H1 (cell line): ENCODE results near the gene MPST. TPM values are rescaled to one million over a fixed set of nuclear protein-coding genes. Genes with fewer than 3 reads are reported as not detected.

Experiments
- CTCF ChIA-PET: fragments of 300-600 bp; sonication (Branson Sonifier 250); formaldehyde crosslinking; loops from one replicate; lab custom pipeline; 2021; ENCODE audit not compliant: partially characterized antibody; lab: Charles Lee
- POLR2A ChIA-PET: fragments of 300-600 bp; sonication (Branson Sonifier 250); formaldehyde crosslinking; loops from one replicate; lab custom pipeline; 2021; ENCODE audit warnings: inconsistent platforms; ENCODE audit not compliant: partially characterized antibody; lab: Charles Lee
- DNase-seq, 2 experiments: peaks; one replicate each; pipeline versions ENCODE4 v3.0.0 to v3.0.0-alpha.2; 2010 to 2022; ENCODE audit warnings: low spot score in 2 of 2, low read depth in 1 of 2, mixed read lengths in 1 of 2
- FAIRE-seq: peaks from 2 replicates; lab custom pipeline; 2011; peaks lifted over from hg19 to GRCh38; lab: Jason Lieb, UNC
- H2AFZ ChIP-seq: 2 replicates; pipeline ENCODE4 v1.8.1; 2012; ENCODE audit warnings: low read length, inconsistent platforms
- H2AK5ac ChIP-seq: 2 replicates; pipeline ENCODE4 v1.6.1; 2013; ENCODE audit warnings: low read depth, low read length
- H2BK120ac ChIP-seq: replicated peaks from 2 replicates; pipeline ENCODE3; 2013; ENCODE audit warnings: low read depth, low read length, inconsistent platforms
- H2BK12ac ChIP-seq: 2 replicates; pipeline ENCODE4 v1.6.1; 2013; ENCODE audit warnings: low read depth, low read length
- H2BK15ac ChIP-seq: 2 replicates; pipeline ENCODE4 v1.6.1; 2013; ENCODE audit warnings: low read length
- H2BK20ac ChIP-seq: 2 replicates; pipeline ENCODE4 v1.6.1; 2013; ENCODE audit warnings: low read length
- H2BK5ac ChIP-seq: 2 replicates; pipeline ENCODE4 v1.6.1; 2013; ENCODE audit warnings: low read depth, low read length
- H3K14ac ChIP-seq: 2 replicates; pipeline ENCODE4 v1.6.1; 2013; ENCODE audit warnings: inconsistent platforms; ENCODE audit not compliant: insufficient read length
- H3K18ac ChIP-seq: 2 replicates; pipeline ENCODE4 v1.6.1; 2013; ENCODE audit warnings: low read length; ENCODE audit errors: extremely low read depth
- H3K23ac ChIP-seq: 2 replicates; pipeline ENCODE4 v1.6.1; 2013; ENCODE audit warnings: inconsistent platforms; ENCODE audit not compliant: insufficient read length
- H3K23me2 ChIP-seq: 2 replicates; pipeline ENCODE4 v1.6.1; 2013; ENCODE audit warnings: low read depth, low read length
- H3K27ac ChIP-seq: 2 replicates; pipeline ENCODE4 v1.6.1; 2011; ENCODE audit warnings: low read depth, low read length, inconsistent platforms
- H3K27me3 ChIP-seq, 4 experiments: replicated peaks in 1 of 4; 1 replicate in 1 of 4; 2 replicates in 3 of 4; pipeline versions ENCODE4 v1.6.1 to v1.8.1; 2011 to 2013; ENCODE audit warnings: low read length in 3 of 4, mild to moderate bottlenecking in 3 of 4, inconsistent platforms in 2 of 4, mixed read lengths in 2 of 4, moderate library complexity in 1 of 4; ENCODE audit not compliant: control insufficient read depth in 3 of 4, insufficient read depth in 3 of 4; ENCODE audit errors: extremely low read depth in 1 of 4
- H3K36me3 ChIP-seq, 4 experiments: 2 replicates each; pipeline versions ENCODE4 v1.6.1 to v1.8.1; 2011 to 2013; ENCODE audit warnings: mild to moderate bottlenecking in 4 of 4, low read length in 3 of 4, moderate library complexity in 2 of 4, control low read depth in 1 of 4, inconsistent platforms in 1 of 4; ENCODE audit not compliant: insufficient read depth in 4 of 4, control insufficient read depth in 2 of 4
- H3K4ac ChIP-seq: replicated peaks from 2 replicates; pipeline ENCODE3; 2013; ENCODE audit warnings: low read length, low read depth, mixed read lengths, inconsistent platforms; ENCODE audit not compliant: insufficient read length
- H3K4me1 ChIP-seq, 4 experiments: replicated peaks in 1 of 4; 1 replicate in 1 of 4; 2 replicates in 3 of 4; pipeline versions ENCODE4 v1.6.1 to v1.8.1; 2011 to 2013; ENCODE audit warnings: low read length in 3 of 4, inconsistent platforms in 2 of 4, mixed read lengths in 1 of 4; ENCODE audit not compliant: insufficient read depth in 4 of 4, control insufficient read depth in 3 of 4
- H3K4me2 ChIP-seq, 2 experiments: 2 replicates each; pipeline versions ENCODE4 v1.6.1 to v1.8.1; 2011 to 2013; ENCODE audit warnings: low read depth in 2 of 2, low read length in 2 of 2, control low read depth in 1 of 2, inconsistent platforms in 1 of 2, mild to moderate bottlenecking in 1 of 2; ENCODE audit not compliant: insufficient read depth in 1 of 2
- H3K4me3 ChIP-seq, 4 experiments: fragments of 200-600, 300-600 bp in 1 of 4; sonication (generic), shearing (Covaris generic), sonication (Bioruptor Twin) in 1 of 4; 2 replicates each; pipeline versions ENCODE4 v1.5.1 to v1.8.1; 2011 to 2016; ENCODE audit warnings: low read length in 4 of 4, low read depth in 3 of 4, control low read depth in 2 of 4, inconsistent platforms in 2 of 4, mild to moderate bottlenecking in 2 of 4, mixed read lengths in 1 of 4, moderate library complexity in 1 of 4; ENCODE audit not compliant: insufficient read depth in 2 of 4; ENCODE audit errors: extremely low read depth in 1 of 4
- H3K56ac ChIP-seq: replicated peaks from 2 replicates; pipeline ENCODE3; 2013; ENCODE audit warnings: low read depth, mild to moderate bottlenecking, mixed read lengths, low read length, inconsistent platforms; ENCODE audit not compliant: insufficient read length
- H3K79me1 ChIP-seq: 2 replicates; pipeline ENCODE4 v1.6.1; 2013; ENCODE audit warnings: low read depth, low read length, control low read depth
- H3K79me2 ChIP-seq, 2 experiments: 2 replicates each; pipeline versions ENCODE4 v1.6.1 to v1.8.1; 2012 to 2013; ENCODE audit warnings: low read length in 2 of 2, mild to moderate bottlenecking in 2 of 2, inconsistent platforms in 1 of 2; ENCODE audit not compliant: insufficient read depth in 2 of 2, control insufficient read depth in 1 of 2
- H3K9ac ChIP-seq, 4 experiments: replicated peaks in 1 of 4; 1 replicate in 1 of 4; 2 replicates in 3 of 4; pipeline versions ENCODE4 v1.6.1 to v1.8.1; 2011 to 2013; ENCODE audit warnings: low read depth in 3 of 4, low read length in 3 of 4, control low read depth in 2 of 4, mild to moderate bottlenecking in 2 of 4, moderate library complexity in 2 of 4, inconsistent platforms in 1 of 4; ENCODE audit errors: extremely low read depth in 1 of 4
- H3K9me3 ChIP-seq, 2 experiments: 2 replicates each; pipeline versions ENCODE4 v1.6.1 to v1.8.1; 2012 to 2013; ENCODE audit warnings: mild to moderate bottlenecking in 2 of 2, moderate library complexity in 2 of 2, control low read depth in 1 of 2, inconsistent platforms in 1 of 2, low read depth in 1 of 2, low read length in 1 of 2, mixed read lengths in 1 of 2; ENCODE audit not compliant: insufficient read depth in 2 of 2
- H4K20me1 ChIP-seq, 2 experiments: replicated peaks in 1 of 2; 2 replicates each; pipeline versions ENCODE3 to v1.8.1; 2011 to 2013; ENCODE audit warnings: inconsistent platforms in 2 of 2, low read length in 2 of 2, mild to moderate bottlenecking in 1 of 2; ENCODE audit not compliant: insufficient read depth in 2 of 2, control insufficient read depth in 1 of 2
- H4K5ac ChIP-seq: 2 replicates; pipeline ENCODE4 v1.6.1; 2013; ENCODE audit warnings: low read length, low read depth, mixed read lengths, inconsistent platforms; ENCODE audit not compliant: insufficient read length
- H4K8ac ChIP-seq: 2 replicates; pipeline ENCODE4 v1.8.0; 2013; ENCODE audit warnings: mild to moderate bottlenecking, moderate library complexity, low read length, inconsistent platforms; ENCODE audit not compliant: insufficient read depth; ENCODE audit errors: extremely low read depth
- H4K91ac ChIP-seq: replicated peaks from 2 replicates; pipeline ENCODE3; 2013; ENCODE audit warnings: low read length, mixed read lengths, inconsistent platforms; ENCODE audit not compliant: insufficient read length
- BCL11A ChIP-seq, 2 experiments: IDR thresholded peaks; one replicate each; pipeline ENCODE4 v1.6.1; 2011; ENCODE audit warnings: low read depth in 2 of 2, low read length in 2 of 2, mild to moderate bottlenecking in 2 of 2
- CREB1 ChIP-seq: IDR thresholded peaks from 2 replicates; pipeline ENCODE4 v1.6.1; 2012; ENCODE audit warnings: inconsistent platforms
- RFX5 ChIP-seq: IDR thresholded peaks from 2 replicates; pipeline ENCODE4 v1.6.1; 2011; ENCODE audit warnings: low read depth, low read length, improper control_type of control experiment, borderline replicate concordance
- SP1 ChIP-seq: IDR thresholded peaks from 2 replicates; pipeline ENCODE4 v1.6.1; 2011; ENCODE audit warnings: low read depth, low read length
- SRF ChIP-seq: IDR thresholded peaks from 2 replicates; pipeline ENCODE4 v1.6.1; 2011; ENCODE audit warnings: mild to moderate bottlenecking, low read depth, low read length, moderate library complexity
- TBP ChIP-seq: IDR thresholded peaks from 2 replicates; pipeline ENCODE4 v1.6.1; 2011; ENCODE audit warnings: low read depth, low read length, improper control_type of control experiment
- WGBS, 2 experiments: shearing (Covaris generic) in 1 of 2; methylation state at CpG; one replicate each; pipeline versions ENCODE4 v1.1.6 to v1.1.7; 2013 to 2015; ENCODE audit warnings: low lambda C conversion rate in 2 of 2, mixed read lengths in 2 of 2, inconsistent platforms in 1 of 2, low coverage in 1 of 2, missing lambda C conversion rate in 1 of 2; ENCODE audit not compliant: insufficient replicate concordance in 2 of 2, insufficient coverage in 1 of 2, insufficient read length in 1 of 2; ENCODE audit errors: extremely low coverage in 1 of 2, missing lambda C conversion rate in 1 of 2; 5-methylcytosine and 5-hydroxymethylcytosine counted together
- polyA plus RNA-seq, 7 experiments: library from polyadenylated mRNA; depleted of rRNA in 3 of 7; stranded (reverse) in 5 of 7; unstranded in 2 of 7; fragments of >200 nt in 5 of 7; fragments of 200-250 nt in 2 of 7; gene quantifications; 1 replicate in 5 of 7; 2 replicates in 1 of 7; 4 replicates in 1 of 7; pipeline versions ENCODE4 v1.2.1 to v1.2.3, GENCODE V29; 2011 to 2013; ENCODE audit warnings: missing spikeins in 2 of 7, mixed read lengths in 2 of 7
- total RNA-seq: library from RNA; stranded (reverse); fragmentation: NEBNext Ultra II Directional; extraction: Animal tissue kit (Norgen Biotek cat#: 25700); gene quantifications from 2 replicates; pipeline ENCODE4 v1.2.1, GENCODE V29; 2021

The MPST gene
- total and polyA plus RNA-seq, 2 of the 8 experiments (the other 6 are each of a cell fraction or from before 2014, with no cell fraction given), result 86.0 to 124 TPM

GRCh38 chr22:37039466-37039865, 19.9 kb downstream of the MPST start:
- H2BK15ac ChIP-seq, result no peak overlapping the region
- no peak overlapping the region for H3K18ac ChIP-seq
- no peaks in the 10 kb centered on the region for H4K20me1 ChIP-seq
- peaks cover 0 to 11% (median 0%) of the 10 kb centered on the region in 4 experiments; a peak in 2 of 7 replicates for H3K27me3 ChIP-seq
- H4K5ac ChIP-seq, result no peak overlapping the region
- H3K23me2 ChIP-seq, result no peaks in the 10 kb centered on the region
- TF ChIP-seq SRF (no peak), CREB1 (no peak), BCL11A (IDR thresholded peaks at IDR 0.05; ENCODE audit: low read depth in 2 of 2, low read length in 2 of 2) (no peak), TBP (no peak), SP1 (no peak), RFX5 (no peak)
- no peaks in the 10 kb centered on the region for H3K79me2 ChIP-seq
- no peaks in the 10 kb centered on the region for H3K36me3 ChIP-seq
- DNase-seq (no peak), FAIRE-seq (no peak)
- no peak overlapping the region for H4K91ac ChIP-seq
- no peak overlapping the region for H3K56ac ChIP-seq
- no peaks in the 10 kb centered on the region for H3K79me1 ChIP-seq
- no peak overlapping the region for H2AFZ ChIP-seq
- H2BK5ac ChIP-seq, result no peak overlapping the region
- H3K9ac ChIP-seq, result no peak overlapping the region
- no peaks in the 10 kb centered on the region for H3K9me3 ChIP-seq
- H2BK20ac ChIP-seq, result no peak overlapping the region
- CTCF ChIA-PET, result interaction anchor here (0.7 to 1.6 kb wide), 5 partner anchors 9 to 39 kb away, joined by 3 to 4 read pairs (median 3); no protein-coding TSS in a partner anchor
- H2BK120ac ChIP-seq, result no peak overlapping the region
- no peak overlapping the region for H3K4me3 ChIP-seq
- no peak overlapping the region for H3K4me2 ChIP-seq
- H3K4ac ChIP-seq, result no peak overlapping the region
- no peak overlapping the region for H2AK5ac ChIP-seq
- H3K14ac ChIP-seq, result no peak overlapping the region
- H3K4me1 ChIP-seq, result peaks cover 0 to 3% (median 1%) of the 10 kb centered on the region in 4 experiments; a peak in 2 of 7 replicates
- no peak overlapping the region for H4K8ac ChIP-seq
- no peak overlapping the region for H3K23ac ChIP-seq
- whole genome bisulfite sequencing, 2 experiments, result 91% methylated on average over 2 of the region's 2 CpGs; no CpG with 5 or more reads in 1 of the 2 experiments
- H2BK12ac ChIP-seq, result no peak overlapping the region
- no peak overlapping the region for H3K27ac ChIP-seq
- POLR2A ChIA-PET, result no interaction called here
